NCI-H226 (cell line): Measurements from ENCODE around the gene DCAF5.
A peak's percentile ranks its signal among the peaks of the same experiment; 100 is the strongest.
"Not testable (repeated sequence)": the region's sequence is repeated elsewhere in the genome, so short reads cannot be mapped to it uniquely, and the experiment has no call there.

Source experiments
- DNase-seq: peaks from one replicate; pipeline ENCODE4 v3.0.0-alpha.2; 2015

Gene DCAF5

GRCh38 chr14:69093631-69094421 lies 59.1 kb downstream of the DCAF5 start:
- peak; percentile 25 for DNase-seq

- DNase-seq = no peak
These were observed 60.0 kb downstream of the DCAF5 start for GRCh38 chr14:69092840-69093422.

DNA sequence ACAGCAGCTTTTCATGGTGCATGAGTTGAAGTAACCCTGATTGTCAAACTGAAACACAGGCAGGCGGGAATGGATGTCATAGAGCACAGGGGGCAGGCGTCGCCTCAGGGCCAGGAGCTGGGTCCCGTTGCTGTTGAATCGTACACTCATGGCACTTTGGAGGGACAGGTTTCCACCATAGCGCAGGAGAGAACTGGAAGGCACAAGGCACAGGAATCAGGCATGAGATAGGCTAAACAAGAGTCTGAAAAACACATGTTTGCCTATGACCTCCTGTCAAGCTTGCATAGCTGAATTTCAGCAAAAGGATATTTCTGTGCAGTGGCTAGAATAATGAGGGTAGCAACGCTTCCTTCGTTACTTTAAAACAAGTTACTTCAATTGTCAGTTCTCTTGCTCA lies 61.2 kb downstream of the DCAF5 start:
- DNase-seq = no peak

GRCh38 chr14:69091006-69091405 lies 61.9 kb downstream of the DCAF5 start:
- no peak for DNase-seq

DNA sequence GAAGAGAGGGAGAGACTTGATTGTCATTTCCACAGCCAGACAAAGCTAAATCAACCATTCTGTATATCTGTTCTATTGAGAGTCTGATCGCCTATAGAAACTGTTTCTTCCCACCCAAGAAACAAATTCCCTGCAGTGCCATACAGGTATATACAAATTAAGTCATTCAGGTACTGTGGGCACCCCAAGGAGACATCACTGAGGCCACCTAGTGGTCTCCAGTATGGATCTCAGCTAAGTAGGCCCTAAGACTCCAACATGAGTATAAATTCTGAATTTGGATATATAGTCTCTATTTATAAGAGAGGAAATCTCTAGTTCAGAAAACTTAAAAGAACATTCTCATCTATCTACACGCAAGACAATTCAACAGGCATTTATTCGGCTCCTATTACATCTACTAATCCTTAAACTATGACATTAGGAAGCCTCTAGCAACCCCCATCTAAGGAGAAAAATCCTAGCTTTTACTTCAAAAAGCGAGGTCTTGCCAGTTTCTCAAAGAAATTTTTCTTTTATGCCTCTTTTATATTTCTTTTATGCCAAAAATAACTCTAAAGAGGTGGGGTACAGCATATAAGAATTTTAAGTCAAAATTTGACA lies 62.6 kb downstream of the DCAF5 start:
- DNase-seq = peak; percentile 41

- DNase-seq = no peak
These were observed 63.9 kb downstream of the DCAF5 start for GRCh38 chr14:69089046-69089445.

DNA sequence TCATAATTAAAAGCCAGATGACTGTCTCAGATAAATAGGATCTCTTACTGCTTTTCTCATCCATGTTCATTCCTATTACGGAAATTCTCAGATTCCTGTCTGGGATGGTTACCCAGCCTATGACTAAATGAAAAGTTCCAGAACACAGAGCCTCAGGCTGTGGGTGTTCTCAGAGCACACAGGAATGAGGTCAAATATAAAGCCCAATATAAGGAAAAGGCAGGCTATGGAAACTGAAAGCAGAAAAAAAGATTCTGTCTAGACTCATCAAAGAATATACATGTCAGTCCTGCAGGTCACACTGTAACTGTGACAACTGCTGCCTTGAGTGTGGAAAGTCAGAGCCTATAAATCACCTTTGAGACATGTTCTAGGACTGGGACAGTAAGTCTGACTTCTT lies 64.3 kb downstream of the DCAF5 start:
- peak; percentile 16 for DNase-seq

GRCh38 chr14:69087061-69087461 lies 65.9 kb downstream of the DCAF5 start:
- no peak for DNase-seq

DNA sequence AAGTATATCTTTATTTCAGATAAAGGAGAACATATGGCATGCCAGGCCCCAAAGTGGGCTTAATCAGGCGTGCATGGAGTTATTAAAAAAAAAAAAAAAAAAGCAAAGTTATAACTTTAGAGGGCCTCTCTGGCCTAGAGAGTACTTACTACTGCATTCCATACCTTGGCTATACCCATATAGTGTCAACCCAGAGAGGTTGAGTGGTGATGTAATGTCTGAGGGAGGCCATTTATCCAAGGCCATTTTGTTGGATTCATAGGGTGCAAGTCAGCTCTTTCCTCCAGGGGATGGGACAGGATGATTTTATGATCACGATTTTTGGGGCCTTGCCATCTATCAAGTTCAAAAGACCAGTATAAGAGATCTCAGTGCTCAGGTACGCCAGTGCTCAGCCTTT lies 66.4 kb downstream of the DCAF5 start:
- DNase-seq = no peak

DNA sequence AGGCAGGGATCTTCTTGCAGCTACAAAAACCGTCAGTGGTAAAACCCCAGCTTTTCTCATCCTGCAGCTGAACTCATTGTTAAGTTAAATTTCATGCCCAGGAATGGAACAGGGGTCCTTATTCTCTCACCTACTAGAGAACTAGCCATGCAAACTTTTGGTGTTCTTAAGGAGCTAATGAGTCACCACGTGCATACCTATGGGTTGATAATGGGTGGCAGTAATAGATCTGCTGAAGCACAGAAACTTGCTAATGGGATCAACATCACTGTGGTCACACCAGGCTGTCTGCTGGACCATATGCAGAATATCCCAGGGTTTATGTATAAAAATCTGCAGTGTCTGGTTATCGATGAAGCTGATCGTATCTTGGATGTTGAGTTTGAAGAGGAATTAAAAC lies 68.9 kb downstream of the DCAF5 start:
- DNase-seq = no peak

- no peak for DNase-seq
These were observed 69.7 kb downstream of the DCAF5 start for GRCh38 chr14:69083181-69083580.

DNA sequence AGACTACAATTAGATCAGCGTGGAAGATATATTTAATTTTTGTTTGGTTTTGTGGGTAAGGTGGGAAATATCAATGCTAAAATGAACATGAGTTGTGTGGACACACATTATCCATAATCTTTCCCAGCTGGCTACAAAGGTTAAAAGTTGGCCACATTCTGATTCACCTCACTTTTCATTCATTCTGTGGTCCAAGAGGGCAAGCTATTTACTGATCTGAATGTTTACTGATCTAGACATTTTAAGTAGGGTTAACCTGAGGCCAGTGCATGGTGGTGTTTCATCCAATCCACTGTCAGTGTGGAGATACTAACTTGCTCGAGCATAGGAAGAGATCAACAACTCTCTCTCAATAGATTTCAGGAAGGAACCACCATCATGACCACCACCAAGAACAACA lies 71.6 kb downstream of the DCAF5 start:
- no peak for DNase-seq

GRCh38 chr14:69079747-69080146 lies 73.2 kb downstream of the DCAF5 start:
- no peak for DNase-seq

DNA sequence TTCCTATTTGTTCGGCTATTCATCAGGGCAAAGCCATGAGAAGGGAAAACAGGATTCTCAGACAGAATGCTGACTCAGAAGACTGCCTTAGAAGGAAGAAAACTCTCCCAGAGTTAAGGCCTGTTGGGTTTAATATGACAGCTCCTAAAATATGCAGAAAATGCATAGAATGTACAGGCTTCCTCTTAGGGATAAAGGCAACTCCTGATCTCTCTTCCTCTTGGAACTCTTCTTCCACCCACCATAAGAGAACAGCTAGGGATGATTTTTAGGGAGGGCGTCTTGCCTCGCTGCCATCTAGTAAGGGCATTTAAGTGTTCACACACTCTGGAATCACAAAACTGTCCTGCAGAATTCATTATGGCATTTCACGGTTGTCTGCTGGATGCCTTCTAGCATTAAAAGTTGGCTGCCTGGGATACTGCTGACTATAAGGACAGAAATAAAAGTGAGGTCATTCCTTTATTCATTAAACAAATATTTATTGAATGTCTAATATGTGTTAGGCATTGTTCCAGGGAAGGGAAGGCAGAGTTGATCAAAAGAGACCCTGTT lies 73.7 kb downstream of the DCAF5 start:
- peak; percentile 93 for DNase-seq

DNA sequence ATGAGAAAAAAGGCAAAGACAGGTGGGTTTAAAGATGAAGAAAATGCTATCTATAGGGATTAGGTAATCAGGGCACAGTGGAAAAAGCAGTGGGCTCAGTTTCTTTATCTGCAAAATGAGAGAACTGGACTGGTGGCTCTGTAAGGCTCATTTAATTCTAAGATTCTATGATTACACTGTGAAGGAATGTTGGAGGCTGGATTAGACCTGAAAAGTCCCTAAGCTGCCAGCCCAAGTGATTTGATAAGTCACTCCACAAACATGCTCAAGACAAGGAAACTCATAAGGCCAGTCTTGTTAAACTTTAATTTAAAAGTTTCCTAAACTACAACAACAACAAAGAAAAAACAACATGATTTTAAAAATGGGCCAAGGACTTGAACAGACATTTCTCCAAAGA lies 75.1 kb downstream of the DCAF5 start:
- DNase-seq = peak; percentile 82

GRCh38 chr14:69077185-69077584 lies 75.7 kb downstream of the DCAF5 start:
- DNase-seq = not testable (repeated sequence)

DNA sequence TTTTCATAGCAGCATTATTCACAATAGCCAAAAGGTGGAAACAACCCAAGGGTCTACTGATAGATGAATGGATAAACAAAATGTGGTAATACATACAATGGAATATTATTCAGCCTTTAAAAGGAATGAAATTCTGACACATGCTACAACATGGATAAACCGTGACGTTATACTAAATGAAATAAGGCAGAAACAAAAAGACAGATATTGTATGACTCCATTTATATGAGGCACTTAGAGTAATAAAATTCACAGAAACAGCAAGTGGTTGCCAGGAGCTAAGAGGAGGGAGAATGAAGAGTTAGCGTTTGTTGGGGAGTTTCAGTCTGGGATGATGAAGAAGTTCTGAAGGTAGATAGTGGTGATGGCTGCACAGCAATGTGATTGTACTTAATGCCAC lies 76.6 kb downstream of the DCAF5 start:
- DNase-seq = no peak

DNA sequence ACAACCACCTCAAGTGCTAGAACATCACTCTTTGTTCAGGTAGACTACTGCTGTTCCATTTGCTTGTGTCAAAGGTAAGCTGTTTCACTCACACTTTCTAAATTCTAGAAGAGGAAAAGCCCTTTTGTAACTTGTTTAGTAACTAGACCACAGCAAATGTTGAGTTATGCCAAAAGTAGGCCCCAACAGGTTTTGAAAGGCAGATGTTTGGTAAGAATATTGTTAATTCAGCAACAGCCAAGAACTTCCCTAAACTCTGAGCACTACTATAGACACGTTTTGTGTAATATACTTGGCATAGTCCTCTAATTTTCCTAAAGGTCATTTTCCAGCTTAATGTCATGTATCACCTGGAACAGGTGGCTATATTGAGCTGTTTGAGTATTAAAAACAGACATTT lies 79.0 kb downstream of the DCAF5 start:
- DNase-seq = no peak

DNA sequence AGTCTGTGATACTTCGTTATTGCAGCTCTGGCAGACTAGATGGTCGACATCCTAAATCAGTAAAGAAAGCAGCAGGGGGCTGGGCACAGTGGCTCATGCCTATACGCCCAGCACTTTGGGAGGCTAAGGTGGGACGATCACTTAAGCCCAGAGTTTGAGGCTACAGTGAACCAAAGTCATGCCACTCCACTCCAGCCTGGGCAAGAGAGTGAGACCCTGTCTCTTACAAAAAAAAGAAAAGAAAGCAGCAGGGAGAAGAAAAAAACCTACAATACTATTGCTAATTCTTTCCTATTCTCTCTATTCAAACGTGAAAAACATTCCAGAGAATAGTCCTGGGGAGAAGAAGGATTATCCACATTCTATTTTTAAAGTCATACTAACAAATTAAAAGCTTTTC lies 79.5 kb downstream of the DCAF5 start:
- DNase-seq = no peak

DNA sequence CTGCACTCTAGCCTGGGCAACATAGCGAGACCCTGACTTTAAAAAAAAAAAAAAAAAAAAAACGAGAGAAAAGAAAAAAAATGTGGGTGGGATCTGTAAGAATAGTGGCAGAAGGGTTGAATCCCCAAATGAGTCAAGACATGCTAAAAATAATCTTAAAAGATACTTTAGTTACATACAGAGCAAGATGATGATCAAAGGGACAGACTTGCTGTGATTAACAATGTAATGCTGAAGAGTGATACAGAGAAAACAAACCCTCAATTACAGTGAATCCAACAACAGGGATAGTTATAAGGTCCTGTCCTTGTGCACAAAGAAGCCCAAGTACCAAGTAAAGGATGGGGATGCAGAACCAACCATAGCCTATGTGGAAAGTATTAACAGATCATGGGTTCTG lies 80.3 kb downstream of the DCAF5 start:
- no peak for DNase-seq

GRCh38 chr14:69068744-69069421 lies 84.0 kb downstream of the DCAF5 start:
- DNase-seq = no peak

DNA sequence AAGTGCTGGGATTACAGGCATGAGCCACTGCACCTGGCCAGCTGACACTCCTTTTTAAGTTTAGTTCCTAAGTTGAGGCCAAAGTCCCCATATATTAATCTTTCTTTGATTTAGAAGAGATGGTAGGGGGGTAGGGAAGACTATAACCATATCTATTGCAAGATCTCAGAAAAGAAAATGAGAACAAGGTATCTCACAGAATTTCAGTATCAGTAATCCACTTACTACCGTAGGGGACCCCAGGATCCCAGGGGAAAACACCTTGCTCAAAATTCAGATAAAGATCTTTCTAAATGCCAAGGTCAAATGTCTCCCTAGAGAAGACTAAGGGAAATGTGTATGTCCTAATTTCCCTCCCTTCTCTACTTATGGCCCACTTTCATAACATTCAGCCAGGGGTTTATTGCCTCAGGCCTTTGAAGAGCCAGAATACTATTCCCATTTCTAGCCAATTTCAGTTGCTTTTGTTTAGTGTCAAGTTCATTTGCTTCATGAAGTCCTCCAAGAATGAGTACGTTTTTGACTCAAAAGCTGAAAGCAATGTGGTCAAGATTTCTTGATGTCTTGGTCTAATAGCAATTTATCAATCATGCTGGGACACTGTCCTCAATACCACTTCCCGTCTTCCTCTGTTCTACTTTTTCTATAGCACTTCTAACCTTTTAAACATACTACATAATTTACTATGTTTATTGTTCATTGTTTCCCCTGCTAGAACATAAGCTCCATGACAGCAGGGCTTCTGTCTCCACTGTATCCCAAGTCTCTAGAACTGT lies 86.3 kb downstream of the DCAF5 start:
- DNase-seq = no peak

- not testable (repeated sequence) for DNase-seq
These were observed 87.0 kb downstream of the DCAF5 start for GRCh38 chr14:69065934-69066333.
